Endodermal cell (in vitro differentiated cells): ENCODE measurements around the gene MTAP. TPM values are rescaled to one million over a fixed set of nuclear protein-coding genes. Genes with fewer than 3 reads are reported as not detected.
"Not testable (repeated sequence)": the region's sequence is repeated elsewhere in the genome, so short reads cannot be mapped to it uniquely, and the experiment has no call there.

ENCODE experiments used
- DNase-seq: peaks from one replicate; pipeline ENCODE4 v3.0.0-alpha.2; 2017
- H3K27ac ChIP-seq: 2 replicates; pipeline ENCODE4 v1.5.1; 2013; ENCODE audit warnings: mild to moderate bottlenecking, low read depth, low read length, moderate library complexity
- H3K27me3 ChIP-seq: 2 replicates; pipeline ENCODE4 v1.6.1; 2013; ENCODE audit warnings: mild to moderate bottlenecking, low read length, moderate library complexity; ENCODE audit not compliant: insufficient read depth, control insufficient read depth, poor library complexity, severe bottlenecking
- H3K36me3 ChIP-seq: 2 replicates; pipeline ENCODE4 v1.7.0; 2013; ENCODE audit warnings: mild to moderate bottlenecking, low read length, moderate library complexity; ENCODE audit not compliant: control insufficient read depth, insufficient read depth
- H3K4me1 ChIP-seq: one replicate; pipeline ENCODE4 v1.7.0; 2013; ENCODE audit warnings: low read length; ENCODE audit not compliant: control insufficient read depth, insufficient read depth
- H3K4me3 ChIP-seq: 2 replicates; pipeline ENCODE4 v1.5.1; 2013; ENCODE audit warnings: mild to moderate bottlenecking, low read length, moderate library complexity
- H3K9ac ChIP-seq: 2 replicates; pipeline ENCODE4 v1.6.1; 2013; ENCODE audit warnings: mild to moderate bottlenecking, low read length, moderate library complexity; ENCODE audit not compliant: poor library complexity, severe bottlenecking; ENCODE audit errors: extremely low read depth
- H3K9me3 ChIP-seq: 2 replicates; pipeline ENCODE4 v1.6.1; 2013; ENCODE audit warnings: mild to moderate bottlenecking, low read length, moderate library complexity; ENCODE audit not compliant: control insufficient read depth
- H3K27ac Mint-ChIP-seq: 2 replicates; pipeline ENCODE4 v1.8.0; 2020; ENCODE audit warnings: mixed read lengths
- H3K27me3 Mint-ChIP-seq: 2 replicates; pipeline ENCODE4 v1.8.0; 2021; ENCODE audit warnings: mild to moderate bottlenecking, mixed read lengths; ENCODE audit not compliant: insufficient read depth
- H3K36me3 Mint-ChIP-seq: 2 replicates; pipeline ENCODE4 v1.8.0; 2020; ENCODE audit warnings: low read depth, mixed read lengths
- H3K4me1 Mint-ChIP-seq: 2 replicates; pipeline ENCODE4 v1.8.0; 2020; ENCODE audit warnings: mixed read lengths
- H3K4me3 Mint-ChIP-seq: 2 replicates; pipeline ENCODE4 v1.8.0; 2020; ENCODE audit warnings: mild to moderate bottlenecking, moderate library complexity, mixed read lengths
- H3K9me3 Mint-ChIP-seq: 2 replicates; pipeline ENCODE4 v1.8.0; 2020; ENCODE audit warnings: mild to moderate bottlenecking, mixed read lengths
- WGBS, 2 experiments: methylation state at CpG; one replicate each; pipeline versions ENCODE4 v1.1.5 to v1.1.7; 2013; ENCODE audit warnings: missing lambda C conversion rate in 2 of 2, mixed read lengths in 1 of 2; ENCODE audit not compliant: insufficient coverage in 1 of 2, insufficient read length in 1 of 2; 5-methylcytosine and 5-hydroxymethylcytosine counted together
- total RNA-seq, 2 donors: library from RNA; stranded (reverse); fragmentation: NEBNext Ultra II Directional in 1 of 2; extraction: Animal tissue kit (Norgen Biotek cat#: 25700) in 1 of 2; gene quantifications; 2 replicates in 1 of 2; 3 replicates in 1 of 2; pipeline ENCODE4 v1.2.1, GENCODE V29; 2021
- TF ChIP-seq, protein P1 (sequence below): fragments of 200-600 bp; sonication (generic); conservative IDR thresholded peaks from 2 replicates; pipeline ENCODE4 v1.5.0; 2021; ENCODE audit warnings: antibody characterized with exemption, mild to moderate bottlenecking

Gene MTAP
- total RNA-seq, 2 donors from 2014 or later: 81.0 to 99.0 TPM

- H3K4me3 ChIP-seq: no peak overlapping the region
- H3K27ac Mint-ChIP-seq: no peak overlapping the region
These were observed 143.2 kb downstream of the MTAP start for GRCh38 chr9:21945606-21946005.

GRCh38 chr9:21958833-21959232, 156.4 kb downstream of the MTAP start:
- H3K4me3 ChIP-seq: no peak overlapping the region
- peaks cover 12% of the 10 kb centered on the region for H3K9me3 Mint-ChIP-seq
- no peak overlapping the region for H3K27ac ChIP-seq
- H3K4me1 ChIP-seq: no peaks in the 10 kb centered on the region
- H3K9me3 ChIP-seq: peaks cover 6% of the 10 kb centered on the region
- no peak overlapping the region for H3K9ac ChIP-seq
- no peaks in the 10 kb centered on the region for H3K36me3 Mint-ChIP-seq
- TF ChIP-seq, protein P1, sequence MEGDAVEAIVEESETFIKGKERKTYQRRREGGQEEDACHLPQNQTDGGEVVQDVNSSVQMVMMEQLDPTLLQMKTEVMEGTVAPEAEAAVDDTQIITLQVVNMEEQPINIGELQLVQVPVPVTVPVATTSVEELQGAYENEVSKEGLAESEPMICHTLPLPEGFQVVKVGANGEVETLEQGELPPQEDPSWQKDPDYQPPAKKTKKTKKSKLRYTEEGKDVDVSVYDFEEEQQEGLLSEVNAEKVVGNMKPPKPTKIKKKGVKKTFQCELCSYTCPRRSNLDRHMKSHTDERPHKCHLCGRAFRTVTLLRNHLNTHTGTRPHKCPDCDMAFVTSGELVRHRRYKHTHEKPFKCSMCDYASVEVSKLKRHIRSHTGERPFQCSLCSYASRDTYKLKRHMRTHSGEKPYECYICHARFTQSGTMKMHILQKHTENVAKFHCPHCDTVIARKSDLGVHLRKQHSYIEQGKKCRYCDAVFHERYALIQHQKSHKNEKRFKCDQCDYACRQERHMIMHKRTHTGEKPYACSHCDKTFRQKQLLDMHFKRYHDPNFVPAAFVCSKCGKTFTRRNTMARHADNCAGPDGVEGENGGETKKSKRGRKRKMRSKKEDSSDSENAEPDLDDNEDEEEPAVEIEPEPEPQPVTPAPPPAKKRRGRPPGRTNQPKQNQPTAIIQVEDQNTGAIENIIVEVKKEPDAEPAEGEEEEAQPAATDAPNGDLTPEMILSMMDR: no peak
- DNase-seq: no peak
- no peaks in the 10 kb centered on the region for H3K4me1 Mint-ChIP-seq
- H3K36me3 ChIP-seq: no peaks in the 10 kb centered on the region
- peaks cover 56% of the 10 kb centered on the region for H3K27me3 Mint-ChIP-seq
- 88% methylated on average over 2 of the region's 2 CpGs; no CpG with 5 or more reads in 1 of the 2 experiments for WGBS, 2 experiments
- H3K27me3 ChIP-seq: peaks cover 43% of the 10 kb centered on the region
- no peak overlapping the region for H3K4me3 Mint-ChIP-seq
- no peak overlapping the region for H3K27ac Mint-ChIP-seq

More at GRCh38 chr9:21945606-21946005, 143.2 kb downstream of the MTAP start:
- peaks cover 6% of the 10 kb centered on the region for H3K27me3 Mint-ChIP-seq
- no peaks in the 10 kb centered on the region for H3K4me1 Mint-ChIP-seq
- Histone ChIP-seq H3K27me3 (no peaks in the 10 kb centered on the region), H3K9ac (no peak overlapping the region), H3K9me3 (no peaks in the 10 kb centered on the region), H3K4me1 (no peaks in the 10 kb centered on the region), H3K27ac (no peak overlapping the region), H3K36me3 (no peaks in the 10 kb centered on the region)
- TF ChIP-seq, protein P1: no peak
- H3K36me3 Mint-ChIP-seq: no peaks in the 10 kb centered on the region
- no peak overlapping the region for H3K4me3 Mint-ChIP-seq
- peaks cover 1% of the 10 kb centered on the region for H3K9me3 Mint-ChIP-seq
- no peak for DNase-seq
- WGBS, 2 experiments: 96% methylated on average over 2 of the region's 2 CpGs; no CpG with 5 or more reads in 1 of the 2 experiments

DNA sequence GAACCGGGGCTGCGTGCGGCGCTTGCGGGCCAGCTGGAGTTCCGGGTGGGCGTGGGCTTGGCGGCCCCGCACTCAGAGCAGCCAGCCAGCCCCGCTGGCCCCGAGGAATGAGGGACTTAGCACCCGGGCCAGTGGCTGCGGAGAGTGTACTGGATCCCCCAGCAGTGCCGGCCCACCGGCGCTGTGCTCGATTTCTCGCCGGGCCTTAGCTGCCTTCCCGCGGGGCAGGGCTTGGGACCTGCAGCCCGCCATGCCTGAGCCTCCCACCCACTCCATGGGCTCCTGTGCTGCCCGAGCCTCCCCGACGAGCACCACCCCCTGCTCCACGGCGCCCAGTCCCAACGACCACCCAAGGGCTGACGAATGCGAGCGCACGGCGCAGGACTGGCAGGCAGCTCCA, 156.8 kb downstream of the MTAP start:
- Mint-ChIP-seq H3K27me3 (peaks cover 59% of the 10 kb centered on the region), H3K9me3 (peaks cover 13% of the 10 kb centered on the region)
- WGBS, 2 experiments: 95 to 96% methylated on average over 5 to 19 of the region's 33 CpGs
- not testable (repeated sequence) for H3K27ac ChIP-seq, H3K4me3 Mint-ChIP-seq, H3K36me3 Mint-ChIP-seq, H3K4me3 ChIP-seq, H3K4me1 ChIP-seq, H3K9ac ChIP-seq, H3K27ac Mint-ChIP-seq, DNase-seq, H3K36me3 ChIP-seq, H3K9me3 ChIP-seq, H3K4me1 Mint-ChIP-seq
- H3K27me3 ChIP-seq: peaks cover 47% of the 10 kb centered on the region

GRCh38 chr9:21961569-21961968, 159.1 kb downstream of the MTAP start:
- H3K9me3 ChIP-seq: peaks cover 6% of the 10 kb centered on the region
- WGBS, 2 experiments: 96% methylated on average over 2 of the region's 2 CpGs; no CpG with 5 or more reads in 1 of the 2 experiments
- peaks cover 80% of the 10 kb centered on the region for H3K27me3 Mint-ChIP-seq
- peaks cover 70% of the 10 kb centered on the region for H3K27me3 ChIP-seq
- H3K4me1 ChIP-seq: no peaks in the 10 kb centered on the region
- H3K36me3 ChIP-seq: no peaks in the 10 kb centered on the region
- H3K4me1 Mint-ChIP-seq: peaks cover 14% of the 10 kb centered on the region
- H3K9me3 Mint-ChIP-seq: peaks cover 13% of the 10 kb centered on the region
- no peak overlapping the region for H3K4me3 ChIP-seq
- TF ChIP-seq, protein P1: no peak
- no peak overlapping the region for H3K27ac Mint-ChIP-seq
- H3K4me3 Mint-ChIP-seq: no peak overlapping the region
- no peak for DNase-seq
- H3K36me3 Mint-ChIP-seq: no peaks in the 10 kb centered on the region
- no peak overlapping the region for H3K27ac ChIP-seq
- no peak overlapping the region for H3K9ac ChIP-seq
